Right cardiac atrium (tissue), 5 donors: ENCODE data around the gene FAT2. TPM values are rescaled to one million over a fixed set of nuclear protein-coding genes. Genes with fewer than 3 reads are reported as not detected.

Experiments
- ATAC-seq, 2 donors: fragments of 200-7000 bp; cut with Tn5 transposase; one replicate each; pipeline versions ENCODE4 v1.8.0 to v1.9.1; 2020; ENCODE audit warnings: moderate library complexity in 2 of 2, mild to moderate bottlenecking in 1 of 2
- DNase-seq, 3 donors: peaks; one replicate each; pipeline ENCODE4 v3.0.0-alpha.2; 2020
- H3K27ac ChIP-seq: one replicate; pipeline ENCODE4 v1.5.1; 2013; ENCODE audit warnings: mild to moderate bottlenecking, low read length, control low read depth, moderate library complexity
- H3K27me3 ChIP-seq: one replicate; pipeline ENCODE4 v1.6.1; 2013; ENCODE audit not compliant: control insufficient read depth, insufficient read depth
- H3K4me1 ChIP-seq: one replicate; pipeline ENCODE4 v1.6.1; 2013; ENCODE audit warnings: low read length; ENCODE audit not compliant: control insufficient read depth, insufficient read depth
- H3K4me3 ChIP-seq: one replicate; pipeline ENCODE4 v1.5.1; 2013; ENCODE audit warnings: low read length, control low read depth
- H3K9me3 ChIP-seq: one replicate; pipeline ENCODE4 v1.6.1; 2013; ENCODE audit warnings: low read length; ENCODE audit not compliant: control insufficient read depth
- WGBS: extraction: QIAGEN DNeasy Blood & Tissue Kit; methylation state at CpG from one replicate; pipeline ENCODE4 v1.1.7; 2013; 5-methylcytosine and 5-hydroxymethylcytosine counted together
- intact Hi-C, 4 donors: fragments of 100-400 bp; cut with DNase I; formaldehyde crosslinking; loops; one replicate each; pipeline versions ENCODE4 v1.11.0 to v1.14.0; 2022 to 2023
- polyA plus RNA-seq: library from polyadenylated mRNA; stranded (reverse); fragments of 200-250 nt; gene quantifications from one replicate; pipeline ENCODE4 v1.2.3, GENCODE V29; 2013
- total RNA-seq, 4 donors: library from RNA; stranded (reverse); fragmentation: NEBNext Ultra II Directional; extraction: Animal tissue kit (Norgen Biotek cat#: 25700); gene quantifications; one replicate each; pipeline ENCODE4 v1.2.1, GENCODE V29; 2021
- donor health status: healthy with polysubstance abuse.
- donor health status: DM: no; HTN: yes; CAD: no.
- donor health status: DM: no; HTN: no; CAD: no.
- donor health status: DM: no; HTN: yes; CAD: no; lungs with severe emphysema.
- donor health status: DM: yes; HTN: yes; CAD: no.

FAT2 gene
- total and polyA plus RNA-seq, 5 donors: under 0.01 to 0.03 TPM; not detected in 3

GRCh38 chr5:151624476-151624875 lies 33.3 kb upstream of the FAT2 start:
- WGBS: 31% methylated on average over 8 of the region's 8 CpGs
- Histone ChIP-seq H3K4me3 (no peak overlapping the region), H3K27ac (peak overlapping the region; percentile 2), H3K9me3 (no peaks in the 10 kb centered on the region), H3K4me1 (peaks cover 13% of the 10 kb centered on the region), H3K27me3 (no peaks in the 10 kb centered on the region)
- peak; percentile 77 to 79 for ATAC-seq
- intact Hi-C loops: no loop called here
- peak in 1 of 3 donors; percentile 52 for DNase-seq

- Histone ChIP-seq H3K9me3 (no peaks in the 10 kb centered on the region), H3K27me3 (no peaks in the 10 kb centered on the region), H3K27ac (no peak overlapping the region), H3K4me1 (peaks cover 7% of the 10 kb centered on the region), H3K4me3 (no peak overlapping the region)
- 53% methylated on average over 12 of the region's 12 CpGs for WGBS
- peak; percentile 31 to 73 (median 71) for DNase-seq
- intact Hi-C loops: no loop called here
- ATAC-seq: peak; percentile 28 to 58
Observed at GRCh38 chr5:151622367-151623088, 31.4 kb upstream of the FAT2 start.

- WGBS: 81% methylated on average over 6 of the region's 6 CpGs
- ATAC-seq: no peak
Observed at GRCh38 chr5:151620461-151620840, 29.3 kb upstream of the FAT2 start.

GRCh38 chr5:151619812-151620460 lies 28.8 kb upstream of the FAT2 start:
- Histone ChIP-seq H3K27me3 (no peaks in the 10 kb centered on the region), H3K4me1 (peaks cover 6% of the 10 kb centered on the region), H3K9me3 (no peaks in the 10 kb centered on the region), H3K27ac (no peak overlapping the region), H3K4me3 (no peak overlapping the region)
- 65% methylated on average over 6 of the region's 6 CpGs for WGBS
- ATAC-seq: no peak
- intact Hi-C loops: no loop called here
- DNase-seq: no peak

More at GRCh38 chr5:151620461-151620840, 29.3 kb upstream of the FAT2 start:
- intact Hi-C loops: no loop called here
- H3K4me1 ChIP-seq: peaks cover 6% of the 10 kb centered on the region
- no peaks in the 10 kb centered on the region for H3K9me3 ChIP-seq
- no peak for DNase-seq
- H3K4me3 ChIP-seq: no peak overlapping the region
- H3K27me3 ChIP-seq: no peaks in the 10 kb centered on the region
- no peak overlapping the region for H3K27ac ChIP-seq

GRCh38 chr5:151618907-151619306 lies 27.8 kb upstream of the FAT2 start:
- 49% methylated on average over 2 of the region's 2 CpGs for WGBS
- intact Hi-C loops: no loop called here
- Histone ChIP-seq H3K4me3 (no peak overlapping the region), H3K27ac (no peak overlapping the region), H3K9me3 (no peaks in the 10 kb centered on the region), H3K4me1 (peaks cover 5% of the 10 kb centered on the region), H3K27me3 (no peaks in the 10 kb centered on the region)
- no peak for ATAC-seq
- DNase-seq: no peak

- intact Hi-C loops: no loop called here
- WGBS: 67% methylated on average over 3 of the region's 3 CpGs
- no peak overlapping the region for H3K4me3 ChIP-seq
- no peak overlapping the region for H3K27ac ChIP-seq
- DNase-seq: no peak
- peaks cover 5% of the 10 kb centered on the region for H3K4me1 ChIP-seq
- no peak for ATAC-seq
- H3K9me3 ChIP-seq: no peaks in the 10 kb centered on the region
- no peaks in the 10 kb centered on the region for H3K27me3 ChIP-seq
Observed at GRCh38 chr5:151617841-151618710, 26.9 kb upstream of the FAT2 start.

- DNase-seq (no peak), ATAC-seq (no peak)
- H3K27me3 ChIP-seq: no peaks in the 10 kb centered on the region
- H3K4me3 ChIP-seq: no peak overlapping the region
- no peak overlapping the region for H3K27ac ChIP-seq
- intact Hi-C loops: no loop called here
- WGBS: 88% methylated on average over 6 of the region's 6 CpGs
- H3K4me1 ChIP-seq: no peaks in the 10 kb centered on the region
- no peaks in the 10 kb centered on the region for H3K9me3 ChIP-seq
Observed at GRCh38 chr5:151617383-151617840, 26.3 kb upstream of the FAT2 start.

GRCh38 chr5:151615431-151615830 lies 24.3 kb upstream of the FAT2 start:
- H3K4me3 ChIP-seq: no peak overlapping the region
- H3K4me1 ChIP-seq: no peaks in the 10 kb centered on the region
- H3K27me3 ChIP-seq: no peaks in the 10 kb centered on the region
- intact Hi-C loops: no loop called here
- H3K27ac ChIP-seq: no peak overlapping the region
- WGBS: 80% methylated on average over 4 of the region's 4 CpGs
- ATAC-seq (no peak), DNase-seq (no peak)
- H3K9me3 ChIP-seq: no peaks in the 10 kb centered on the region

GRCh38 chr5:151614565-151614964 lies 23.4 kb upstream of the FAT2 start:
- DNase-seq: no peak
- H3K9me3 ChIP-seq: no peaks in the 10 kb centered on the region
- no peak for ATAC-seq
- H3K27ac ChIP-seq: no peak overlapping the region
- no peaks in the 10 kb centered on the region for H3K27me3 ChIP-seq
- no peaks in the 10 kb centered on the region for H3K4me1 ChIP-seq
- WGBS: 70% methylated on average over 7 of the region's 7 CpGs
- H3K4me3 ChIP-seq: no peak overlapping the region
- intact Hi-C loops: no loop called here

GRCh38 chr5:151612689-151613427 lies 21.7 kb upstream of the FAT2 start:
- Histone ChIP-seq H3K27ac (no peak overlapping the region), H3K4me1 (no peaks in the 10 kb centered on the region), H3K9me3 (no peaks in the 10 kb centered on the region), H3K27me3 (no peaks in the 10 kb centered on the region), H3K4me3 (no peak overlapping the region)
- WGBS: 60% methylated on average over 8 of the region's 8 CpGs
- intact Hi-C loops: no loop called here
- DNase-seq (no peak), ATAC-seq (no peak)
